Kidney capillary endothelial cell (primary cell): ENCODE measurements around the gene EVI2A.

Experiments
- DNase-seq: peaks from one replicate; pipeline ENCODE4 v3.0.0-alpha.2; 2018; ENCODE audit warnings: low spot score

Gene EVI2A

GRCh38 chr17:31273516-31273915, 47.9 kb downstream of the EVI2A start:
- no peak for DNase-seq

- no peak for DNase-seq
These were observed 48.6 kb downstream of the EVI2A start for GRCh38 chr17:31272803-31273202.

GRCh38 chr17:31272236-31272635, 49.2 kb downstream of the EVI2A start:
- no peak for DNase-seq

- DNase-seq, result peak; percentile 72
These were observed 51.8 kb downstream of the EVI2A start for GRCh38 chr17:31269578-31269983.

- no peak for DNase-seq
These were observed 52.3 kb downstream of the EVI2A start for GRCh38 chr17:31269036-31269577.
